Endothelial cell (in vitro differentiated cells): ENCODE data around the gene GALNT13. TPM values are rescaled to one million over a fixed set of nuclear protein-coding genes. Genes with fewer than 3 reads are reported as not detected.

Experiments used
- DNase-seq: peaks from one replicate; pipeline ENCODE4 v3.0.0; 2021; ENCODE audit warnings: low spot score
- H3K27ac Mint-ChIP-seq: one replicate; pipeline ENCODE4 v1.8.0; 2021; ENCODE audit warnings: mixed read lengths, inconsistent platforms; ENCODE audit not compliant: unreplicated experiment
- H3K27me3 Mint-ChIP-seq: one replicate; pipeline ENCODE4 v1.8.0; 2021; ENCODE audit warnings: mild to moderate bottlenecking, moderate library complexity, mixed read lengths, inconsistent platforms; ENCODE audit not compliant: unreplicated experiment
- H3K36me3 Mint-ChIP-seq: one replicate; pipeline ENCODE4 v1.8.0; 2021; ENCODE audit warnings: mild to moderate bottlenecking, low read depth, mixed read lengths, inconsistent platforms; ENCODE audit not compliant: unreplicated experiment
- H3K4me1 Mint-ChIP-seq: one replicate; pipeline ENCODE4 v1.8.0; 2021; ENCODE audit warnings: mild to moderate bottlenecking, mixed read lengths, inconsistent platforms; ENCODE audit not compliant: unreplicated experiment
- H3K4me3 Mint-ChIP-seq: one replicate; pipeline ENCODE4 v1.8.0; 2021; ENCODE audit warnings: mild to moderate bottlenecking, mixed read lengths, inconsistent platforms; ENCODE audit not compliant: unreplicated experiment
- H3K9me3 Mint-ChIP-seq: one replicate; pipeline ENCODE4 v1.8.0; 2021; ENCODE audit warnings: mixed read lengths, inconsistent platforms; ENCODE audit not compliant: unreplicated experiment
- total RNA-seq: library from RNA; stranded (reverse); fragmentation: NEBNext Ultra II Directional; extraction: Animal tissue kit (Norgen Biotek cat#: 25700); gene quantifications from one replicate; pipeline ENCODE4 v1.2.1, GENCODE V29; 2021; ENCODE audit not compliant: unreplicated experiment
- TF ChIP-seq, protein P1 (sequence below): fragments of 200-600 bp; sonication (generic); IDR thresholded peaks from one replicate; pipeline ENCODE4 v1.5.0; 2021; ENCODE audit warnings: antibody characterized with exemption; ENCODE audit not compliant: unreplicated experiment

The GALNT13 gene
- total RNA-seq, 1 donor from 2014 or later = 26.3 TPM

DNA sequence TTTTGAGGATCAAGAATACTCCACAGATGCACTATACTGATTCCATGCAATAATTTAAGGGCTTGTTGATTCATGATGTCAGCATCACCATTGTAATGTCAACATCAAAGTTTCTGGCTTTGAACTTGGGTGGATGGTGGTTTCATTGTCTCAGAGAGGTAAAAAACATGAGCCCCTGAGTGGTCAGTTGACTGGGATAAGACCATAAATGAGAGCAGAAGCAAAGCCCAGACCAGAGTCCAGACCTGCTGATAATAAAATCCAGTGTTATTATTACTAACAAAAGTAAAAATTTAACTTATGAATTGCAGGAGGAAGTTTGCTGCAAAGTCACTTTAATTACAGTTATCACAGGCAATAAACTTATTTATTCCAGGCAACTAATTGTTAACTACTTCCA, 358.2 kb downstream of the GALNT13 start:
- H3K27me3 Mint-ChIP-seq = no peaks in the 10 kb centered on the region
- peak overlapping the region; percentile 97 for H3K27ac Mint-ChIP-seq

DNA sequence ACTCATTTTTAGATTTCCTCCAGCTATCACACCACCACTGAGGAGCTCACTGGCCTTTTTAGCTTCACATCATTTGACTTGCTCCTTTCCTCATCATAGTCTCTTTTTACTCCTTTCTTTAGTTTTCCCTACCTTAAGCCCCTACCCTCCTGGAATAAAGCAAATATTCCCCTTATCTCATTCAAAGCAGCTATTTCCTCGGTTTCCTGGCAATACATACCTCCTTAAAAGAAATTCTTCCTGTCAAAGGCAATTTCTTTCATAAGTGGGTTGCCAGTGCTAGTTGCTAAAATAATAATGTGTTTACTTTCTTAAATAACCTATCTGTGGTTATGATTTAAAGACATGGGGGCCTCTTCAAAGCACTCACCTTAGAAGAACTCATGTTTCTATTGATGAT, 359.3 kb downstream of the GALNT13 start:
- DNase-seq = no peak
- TF ChIP-seq, protein P1, sequence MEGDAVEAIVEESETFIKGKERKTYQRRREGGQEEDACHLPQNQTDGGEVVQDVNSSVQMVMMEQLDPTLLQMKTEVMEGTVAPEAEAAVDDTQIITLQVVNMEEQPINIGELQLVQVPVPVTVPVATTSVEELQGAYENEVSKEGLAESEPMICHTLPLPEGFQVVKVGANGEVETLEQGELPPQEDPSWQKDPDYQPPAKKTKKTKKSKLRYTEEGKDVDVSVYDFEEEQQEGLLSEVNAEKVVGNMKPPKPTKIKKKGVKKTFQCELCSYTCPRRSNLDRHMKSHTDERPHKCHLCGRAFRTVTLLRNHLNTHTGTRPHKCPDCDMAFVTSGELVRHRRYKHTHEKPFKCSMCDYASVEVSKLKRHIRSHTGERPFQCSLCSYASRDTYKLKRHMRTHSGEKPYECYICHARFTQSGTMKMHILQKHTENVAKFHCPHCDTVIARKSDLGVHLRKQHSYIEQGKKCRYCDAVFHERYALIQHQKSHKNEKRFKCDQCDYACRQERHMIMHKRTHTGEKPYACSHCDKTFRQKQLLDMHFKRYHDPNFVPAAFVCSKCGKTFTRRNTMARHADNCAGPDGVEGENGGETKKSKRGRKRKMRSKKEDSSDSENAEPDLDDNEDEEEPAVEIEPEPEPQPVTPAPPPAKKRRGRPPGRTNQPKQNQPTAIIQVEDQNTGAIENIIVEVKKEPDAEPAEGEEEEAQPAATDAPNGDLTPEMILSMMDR = no peak
- no peaks in the 10 kb centered on the region for H3K9me3 Mint-ChIP-seq
- H3K27ac Mint-ChIP-seq = peak overlapping the region; percentile 97
- H3K36me3 Mint-ChIP-seq = no peaks in the 10 kb centered on the region
- peaks cover 39% of the 10 kb centered on the region for H3K4me1 Mint-ChIP-seq
- no peaks in the 10 kb centered on the region for H3K27me3 Mint-ChIP-seq
- no peak overlapping the region for H3K4me3 Mint-ChIP-seq

More for the DNA sequence above, 358.2 kb downstream of the GALNT13 start:
- TF ChIP-seq, protein P1 = no peak
- no peak for DNase-seq
- Mint-ChIP-seq H3K9me3 (no peaks in the 10 kb centered on the region), H3K4me3 (no peak overlapping the region), H3K4me1 (peaks cover 39% of the 10 kb centered on the region), H3K36me3 (no peaks in the 10 kb centered on the region)

DNA sequence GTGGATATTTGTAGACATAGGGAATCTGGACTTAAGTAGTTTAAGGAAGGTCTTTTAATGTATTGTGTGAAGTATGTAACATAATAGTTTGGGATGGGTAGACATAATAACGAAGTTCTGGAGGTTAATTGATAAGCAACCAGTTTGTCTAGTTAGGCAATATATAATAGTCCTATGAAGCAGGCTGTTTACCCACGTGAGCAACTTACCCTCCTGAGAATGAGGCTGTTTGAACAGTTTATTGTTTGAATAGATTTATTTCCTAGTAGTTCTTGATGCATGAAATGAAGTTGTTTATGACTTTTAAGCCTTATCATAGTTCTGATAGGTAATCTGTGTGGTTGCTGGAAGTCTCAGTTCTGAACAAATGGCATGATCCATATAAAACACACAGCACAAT, 361.5 kb downstream of the GALNT13 start:
- Mint-ChIP-seq H3K4me3 (no peak overlapping the region), H3K4me1 (peaks cover 35% of the 10 kb centered on the region), H3K27me3 (no peaks in the 10 kb centered on the region), H3K9me3 (no peaks in the 10 kb centered on the region), H3K27ac (no peak overlapping the region), H3K36me3 (no peaks in the 10 kb centered on the region)
- TF ChIP-seq, protein P1 = no peak
- no peak for DNase-seq

DNA sequence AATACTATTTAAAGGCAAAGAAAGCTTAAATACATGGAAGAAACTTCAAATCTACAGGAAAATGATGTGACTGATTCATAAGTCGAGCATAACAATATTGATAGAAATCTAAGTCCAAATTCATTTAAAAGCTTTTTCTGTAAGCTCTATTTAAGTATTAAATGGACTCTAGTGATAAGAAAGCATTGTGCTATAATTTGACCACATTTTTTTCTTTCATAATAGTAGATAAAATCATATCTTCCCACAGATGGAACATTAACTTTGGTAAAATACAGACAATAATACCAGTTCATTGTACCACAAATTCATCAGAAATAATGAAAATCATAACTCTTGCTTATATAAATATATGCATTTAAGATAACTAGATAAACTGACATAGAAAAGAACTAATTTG, 366.5 kb downstream of the GALNT13 start:
- TF ChIP-seq, protein P1 = no peak
- Mint-ChIP-seq H3K4me3 (no peak overlapping the region), H3K27ac (no peak overlapping the region), H3K27me3 (no peaks in the 10 kb centered on the region), H3K9me3 (no peaks in the 10 kb centered on the region), H3K36me3 (peaks cover 5% of the 10 kb centered on the region), H3K4me1 (no peaks in the 10 kb centered on the region)
- no peak for DNase-seq

DNA sequence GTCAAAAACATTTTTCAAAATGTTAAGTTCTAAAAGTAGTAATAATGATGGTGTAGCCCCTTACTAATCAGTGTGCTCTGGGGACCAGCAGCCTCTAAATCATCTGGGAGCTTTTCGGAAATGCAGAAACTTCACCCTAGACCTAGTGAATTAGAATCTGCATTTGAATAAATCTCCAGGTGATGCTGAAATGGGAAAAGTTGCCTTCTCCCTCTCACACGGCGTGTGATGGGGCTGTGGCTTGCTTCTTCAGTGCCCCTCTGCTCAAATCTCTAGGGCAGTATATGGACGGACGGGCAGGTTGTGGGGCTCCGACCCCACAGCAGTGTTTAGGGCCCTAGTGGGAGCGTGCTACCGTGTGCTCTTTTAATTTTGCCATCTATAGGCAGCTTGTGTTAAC, 368.6 kb downstream of the GALNT13 start:
- H3K27me3 Mint-ChIP-seq = no peaks in the 10 kb centered on the region
- H3K4me1 Mint-ChIP-seq = no peaks in the 10 kb centered on the region
- no peak overlapping the region for H3K4me3 Mint-ChIP-seq
- H3K9me3 Mint-ChIP-seq = no peaks in the 10 kb centered on the region
- DNase-seq = no peak
- peaks cover 8% of the 10 kb centered on the region for H3K36me3 Mint-ChIP-seq
- no peak overlapping the region for H3K27ac Mint-ChIP-seq
- TF ChIP-seq, protein P1 = no peak
